K562 (cell line): ENCODE data around the gene ZNF750. TPM values are rescaled to one million over a fixed set of nuclear protein-coding genes. Genes with fewer than 3 reads are reported as not detected.
A peak's percentile ranks its signal among the peaks of the same experiment; 100 is the strongest.

Experiments
- CBFB ChIP-seq: sonication (generic); formaldehyde crosslinking; IDR thresholded peaks from 2 replicates; pipeline ENCODE4 v1.4.0; 2020; ENCODE audit warnings: mild to moderate bottlenecking, missing genetic modification reagents
- CC2D1A ChIP-seq: fragments of 450-650 bp; IDR thresholded peaks from 2 replicates; pipeline ENCODE4 v1.6.1; 2017; ENCODE audit warnings: mild to moderate bottlenecking
- EWSR1 ChIP-seq: fragments of 450-650 bp; IDR thresholded peaks from 2 replicates; pipeline ENCODE4 v1.6.1; 2018; ENCODE audit warnings: borderline replicate concordance, mild to moderate bottlenecking, low read depth, moderate library complexity; ENCODE audit not compliant: partially characterized antibody
- FOXA3 ChIP-seq, 2 experiments: fragments of 450-650 bp in 1 of 2; sonication (generic) in 1 of 2; formaldehyde crosslinking; IDR thresholded peaks in 1 of 2; conservative IDR thresholded peaks in 1 of 2; 2 replicates each; pipeline versions ENCODE4 v1.4.0 to v1.8.0; 2020 to 2022; ENCODE audit warnings: mild to moderate bottlenecking in 2 of 2, missing genetic modification reagents in 1 of 2
- MED1 ChIP-seq: sonication (generic); formaldehyde crosslinking; IDR thresholded peaks from 2 replicates; pipeline ENCODE4 v1.8.1; 2023; ENCODE audit warnings: missing genetic modification reagents, borderline replicate concordance
- POLR2A ChIP-seq: fragments of 450-650 bp; conservative IDR thresholded peaks from 2 replicates; pipeline ENCODE4 v1.6.1; 2016
- ZNF197 ChIP-seq: fragments of 200-800 bp; sonication (Bioruptor generic); IDR thresholded peaks from 2 replicates; pipeline ENCODE4 v1.6.1; 2016; ENCODE audit warnings: low read depth, missing genetic modification characterization, missing compliant biosample characterization
- polyA plus RNA-seq, 8 experiments: library from polyadenylated mRNA; depleted of rRNA in 4 of 8; stranded (reverse) in 5 of 8; unstranded in 3 of 8; fragments of >200 nt; fragmentation: Nextera tagmentation in 2 of 8; fragmentation: Illumina TruSeq in 1 of 8; extraction: Ambion mirVana in 2 of 8; extraction: Trizol in 1 of 8; gene quantifications; 2 replicates each; pipeline versions ENCODE4 v1.2.1 to v1.2.3, GENCODE V29; 2011 to 2014; ENCODE audit warnings: inconsistent platforms in 1 of 8, missing spikeins in 1 of 8
- total RNA-seq, 7 experiments: library from RNA; depleted of rRNA in 6 of 7; stranded (reverse); fragments of >200 nt in 6 of 7; fragmentation: Illumina TruSeq in 2 of 7; extraction: Trizol in 2 of 7; gene quantifications; 2 replicates each; pipeline versions ENCODE4 v1.2.1 to v1.2.3, GENCODE V29; 2011 to 2021; ENCODE audit warnings: low replicate concordance in 1 of 7
- TF ChIP-seq, protein P1 (sequence below), 2 experiments: IDR thresholded peaks; 2 replicates each; pipeline ENCODE4 v1.6.1; 2011; ENCODE audit warnings: borderline replicate concordance in 1 of 2, control low read depth in 1 of 2, low read depth in 1 of 2, low read length in 1 of 2, mild to moderate bottlenecking in 1 of 2, mixed read lengths in 1 of 2, moderate library complexity in 1 of 2; ENCODE audit not compliant: insufficient read depth in 1 of 2, insufficient read length in 1 of 2, poor library complexity in 1 of 2, severe bottlenecking in 1 of 2; ENCODE audit errors: extremely low read depth in 1 of 2
- TF ChIP-seq, protein P2 (sequence below): sonication (generic); formaldehyde crosslinking; IDR thresholded peaks from 2 replicates; pipeline ENCODE4 v1.9.0; 2022; ENCODE audit warnings: mild to moderate bottlenecking, missing genetic modification reagents
- TF ChIP-seq, protein P3 (sequence below): fragments of 450-650 bp; IDR thresholded peaks from 2 replicates; pipeline ENCODE4 v1.6.1; 2017; ENCODE audit warnings: antibody characterized with exemption
- TF ChIP-seq, protein P4 (sequence below): fragments of 250-450 bp; sonication (Bioruptor Pico); IDR thresholded peaks from 2 replicates; pipeline ENCODE4 v1.4.0; 2020; ENCODE audit warnings: mild to moderate bottlenecking

Gene ZNF750
- total and polyA plus RNA-seq, 9 of the 15 experiments (the other 6 are each of a cell fraction or from before 2014, with no cell fraction given): not detected

DNA sequence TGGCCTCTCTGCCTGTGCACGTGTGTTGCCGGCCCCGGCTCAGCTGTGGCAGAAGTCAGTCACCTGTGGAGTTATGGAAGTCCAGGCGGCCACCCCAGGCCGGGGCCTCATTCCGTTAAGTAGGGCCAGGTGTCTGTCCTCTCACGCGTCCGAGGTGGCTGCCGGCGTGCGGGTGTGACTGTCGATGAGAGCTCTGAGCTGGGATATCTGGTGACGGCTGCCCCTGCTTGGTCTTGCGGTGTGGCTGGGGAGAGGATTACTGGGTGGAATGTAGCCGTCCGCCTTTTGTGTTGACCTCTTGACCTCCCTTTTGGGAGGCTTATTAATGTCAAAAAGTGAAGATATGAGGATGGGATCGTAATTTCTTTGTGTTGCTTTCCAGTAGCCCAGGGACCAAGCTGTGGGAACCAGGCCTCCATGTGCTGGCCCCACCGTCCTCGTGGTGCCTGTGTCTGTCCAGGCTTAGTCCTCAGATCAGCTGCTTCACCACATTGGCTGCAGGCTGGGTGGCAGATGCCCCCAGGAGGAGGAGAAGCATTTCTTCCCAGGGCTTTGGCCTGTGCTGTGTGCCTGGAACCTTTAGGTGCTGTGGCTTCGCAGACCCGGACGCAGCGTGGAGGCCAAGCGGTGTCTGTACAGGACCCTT lies 23.0 kb upstream of the ZNF750 start (continued):
- TF ChIP-seq MED1 (CRISPR knock-in tag) (no peak), FOXA3 (CRISPR knock-in tag; conservative IDR thresholded peaks at IDR 0.05 in 1 of 2, IDR thresholded peaks at IDR 0.05 in 1 of 2) (0 out of 4 replicates have a peak, but pooled peaks of 1 of the 2 experiments have one; percentile 29), EWSR1 (no peak), CBFB (CRISPR knock-in tag) (no peak), POLR2A (no peak), ZNF197 (CRISPR knock-in tag) (no peak), CC2D1A (peak; percentile 85; the same call in 1 of the 2 replicates)
- TF ChIP-seq, protein P1, sequence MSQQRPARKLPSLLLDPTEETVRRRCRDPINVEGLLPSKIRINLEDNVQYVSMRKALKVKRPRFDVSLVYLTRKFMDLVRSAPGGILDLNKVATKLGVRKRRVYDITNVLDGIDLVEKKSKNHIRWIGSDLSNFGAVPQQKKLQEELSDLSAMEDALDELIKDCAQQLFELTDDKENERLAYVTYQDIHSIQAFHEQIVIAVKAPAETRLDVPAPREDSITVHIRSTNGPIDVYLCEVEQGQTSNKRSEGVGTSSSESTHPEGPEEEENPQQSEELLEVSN (IDR thresholded peaks at IDR 0.05; ENCODE audit: borderline replicate concordance in 1 of 2, extremely low read depth in 1 of 2, insufficient read depth in 1 of 2, insufficient read length in 1 of 2, low read depth in 1 of 2, low read length in 1 of 2, poor library complexity in 1 of 2, severe bottlenecking in 1 of 2): peak in 1 of 2 experiments; percentile 13
- TF ChIP-seq, protein P2, sequence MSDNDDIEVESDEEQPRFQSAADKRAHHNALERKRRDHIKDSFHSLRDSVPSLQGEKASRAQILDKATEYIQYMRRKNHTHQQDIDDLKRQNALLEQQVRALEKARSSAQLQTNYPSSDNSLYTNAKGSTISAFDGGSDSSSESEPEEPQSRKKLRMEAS (CRISPR knock-in tag): peak; percentile 90
- TF ChIP-seq, protein P3, sequence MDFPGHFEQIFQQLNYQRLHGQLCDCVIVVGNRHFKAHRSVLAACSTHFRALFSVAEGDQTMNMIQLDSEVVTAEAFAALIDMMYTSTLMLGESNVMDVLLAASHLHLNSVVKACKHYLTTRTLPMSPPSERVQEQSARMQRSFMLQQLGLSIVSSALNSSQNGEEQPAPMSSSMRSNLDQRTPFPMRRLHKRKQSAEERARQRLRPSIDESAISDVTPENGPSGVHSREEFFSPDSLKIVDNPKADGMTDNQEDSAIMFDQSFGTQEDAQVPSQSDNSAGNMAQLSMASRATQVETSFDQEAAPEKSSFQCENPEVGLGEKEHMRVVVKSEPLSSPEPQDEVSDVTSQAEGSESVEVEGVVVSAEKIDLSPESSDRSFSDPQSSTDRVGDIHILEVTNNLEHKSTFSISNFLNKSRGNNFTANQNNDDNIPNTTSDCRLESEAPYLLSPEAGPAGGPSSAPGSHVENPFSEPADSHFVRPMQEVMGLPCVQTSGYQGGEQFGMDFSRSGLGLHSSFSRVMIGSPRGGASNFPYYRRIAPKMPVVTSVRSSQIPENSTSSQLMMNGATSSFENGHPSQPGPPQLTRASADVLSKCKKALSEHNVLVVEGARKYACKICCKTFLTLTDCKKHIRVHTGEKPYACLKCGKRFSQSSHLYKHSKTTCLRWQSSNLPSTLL: peak; percentile 89
- TF ChIP-seq, protein P4, sequence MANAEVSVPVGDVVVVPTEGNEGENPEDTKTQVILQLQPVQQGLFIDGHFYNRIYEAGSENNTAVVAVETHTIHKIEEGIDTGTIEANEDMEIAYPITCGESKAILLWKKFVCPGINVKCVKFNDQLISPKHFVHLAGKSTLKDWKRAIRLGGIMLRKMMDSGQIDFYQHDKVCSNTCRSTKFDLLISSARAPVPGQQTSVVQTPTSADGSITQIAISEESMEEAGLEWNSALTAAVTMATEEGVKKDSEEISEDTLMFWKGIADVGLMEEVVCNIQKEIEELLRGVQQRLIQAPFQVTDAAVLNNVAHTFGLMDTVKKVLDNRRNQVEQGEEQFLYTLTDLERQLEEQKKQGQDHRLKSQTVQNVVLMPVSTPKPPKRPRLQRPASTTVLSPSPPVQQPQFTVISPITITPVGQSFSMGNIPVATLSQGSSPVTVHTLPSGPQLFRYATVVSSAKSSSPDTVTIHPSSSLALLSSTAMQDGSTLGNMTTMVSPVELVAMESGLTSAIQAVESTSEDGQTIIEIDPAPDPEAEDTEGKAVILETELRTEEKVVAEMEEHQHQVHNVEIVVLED (CRISPR knock-in tag): no peak
